Central memory CD8-positive, alpha-beta T cell (primary cell): Measurements from ENCODE around the gene AEBP1.

Experiments
- ATAC-seq: fragments of 150-1000 bp; cut with Tn5 transposase; replicated peaks from 2 replicates; pipeline ENCODE4 v1.10.0; 2022; ENCODE audit warnings: mild to moderate bottlenecking, moderate FRiP score, moderate number of reproducible peaks; ENCODE audit not compliant: poor library complexity, severe bottlenecking; ENCODE audit errors: extremely low read depth
- DNase-seq, 2 donors: peaks; one replicate each; pipeline ENCODE4 v3.0.0; 2021; ENCODE audit warnings: low spot score in 2 of 2
- H3K27ac Mint-ChIP-seq: one replicate; pipeline ENCODE4 v1.8.0; 2022; ENCODE audit warnings: low read depth, mild to moderate bottlenecking, moderate library complexity, mixed read lengths
- H3K27me3 Mint-ChIP-seq: one replicate; pipeline ENCODE4 v1.8.0; 2022; ENCODE audit warnings: mixed read lengths
- H3K36me3 Mint-ChIP-seq: one replicate; pipeline ENCODE4 v1.8.0; 2022; ENCODE audit warnings: mild to moderate bottlenecking, moderate library complexity, mixed read lengths; ENCODE audit not compliant: insufficient read depth
- H3K4me1 Mint-ChIP-seq: one replicate; pipeline ENCODE4 v1.8.0; 2022; ENCODE audit warnings: mixed read lengths
- H3K4me3 Mint-ChIP-seq: one replicate; pipeline ENCODE4 v1.8.0; 2022; ENCODE audit warnings: mild to moderate bottlenecking, moderate library complexity, mixed read lengths
- H3K9me3 Mint-ChIP-seq: one replicate; pipeline ENCODE4 v1.8.0; 2022; ENCODE audit warnings: mixed read lengths

The AEBP1 gene

GRCh38 chr7:44159824-44160630 is 55.9 kb downstream of the AEBP1 start:
- Mint-ChIP-seq H3K9me3 (peaks cover 6% of the 10 kb centered on the region), H3K4me1 (no peaks in the 10 kb centered on the region), H3K36me3 (no peaks in the 10 kb centered on the region), H3K4me3 (no peak overlapping the region), H3K27me3 (peaks cover 14% of the 10 kb centered on the region), H3K27ac (no peak overlapping the region)
- ATAC-seq (no peak), DNase-seq (no peak)

- DNase-seq (no peak), ATAC-seq (no peak)
- H3K27me3 Mint-ChIP-seq = peaks cover 14% of the 10 kb centered on the region
These were observed 57.2 kb downstream of the AEBP1 start for GRCh38 chr7:44161371-44161770.

DNA sequence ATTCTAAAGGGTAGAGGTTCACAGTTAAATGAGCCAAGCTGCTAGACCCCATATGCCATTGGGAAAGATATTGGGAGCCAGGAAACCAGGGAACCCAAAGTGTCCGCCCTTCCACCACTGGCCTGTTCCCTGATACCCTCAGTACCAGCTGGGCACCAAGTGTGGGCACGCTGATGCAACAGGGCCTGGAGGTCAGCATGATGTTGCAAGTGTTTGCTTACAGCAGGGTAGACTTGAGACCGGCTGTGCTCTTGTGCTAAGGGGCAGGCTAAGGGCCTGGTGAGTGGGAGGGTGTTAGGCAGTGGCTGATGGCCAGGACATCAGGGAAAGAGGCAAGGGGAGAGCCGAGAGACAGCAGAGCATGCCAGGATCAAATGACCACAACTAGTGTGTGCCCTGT is 58.0 kb downstream of the AEBP1 start:
- Mint-ChIP-seq H3K27ac (no peak overlapping the region), H3K27me3 (peaks cover 14% of the 10 kb centered on the region), H3K4me1 (no peaks in the 10 kb centered on the region), H3K36me3 (no peaks in the 10 kb centered on the region), H3K4me3 (no peak overlapping the region), H3K9me3 (peaks cover 6% of the 10 kb centered on the region)
- ATAC-seq (no peak), DNase-seq (no peak)

More at GRCh38 chr7:44161371-44161770, 57.2 kb downstream of the AEBP1 start:
- peaks cover 6% of the 10 kb centered on the region for H3K9me3 Mint-ChIP-seq
- H3K27ac Mint-ChIP-seq = no peak overlapping the region
- no peak overlapping the region for H3K4me3 Mint-ChIP-seq
- H3K36me3 Mint-ChIP-seq = no peaks in the 10 kb centered on the region
- H3K4me1 Mint-ChIP-seq = no peaks in the 10 kb centered on the region

- Mint-ChIP-seq H3K36me3 (no peaks in the 10 kb centered on the region), H3K4me1 (no peaks in the 10 kb centered on the region), H3K9me3 (peaks cover 6% of the 10 kb centered on the region), H3K27ac (no peak overlapping the region), H3K4me3 (no peak overlapping the region), H3K27me3 (peaks cover 14% of the 10 kb centered on the region)
- ATAC-seq (no peak), DNase-seq (no peak)
These were observed 58.7 kb downstream of the AEBP1 start for GRCh38 chr7:44162785-44163395.

DNA sequence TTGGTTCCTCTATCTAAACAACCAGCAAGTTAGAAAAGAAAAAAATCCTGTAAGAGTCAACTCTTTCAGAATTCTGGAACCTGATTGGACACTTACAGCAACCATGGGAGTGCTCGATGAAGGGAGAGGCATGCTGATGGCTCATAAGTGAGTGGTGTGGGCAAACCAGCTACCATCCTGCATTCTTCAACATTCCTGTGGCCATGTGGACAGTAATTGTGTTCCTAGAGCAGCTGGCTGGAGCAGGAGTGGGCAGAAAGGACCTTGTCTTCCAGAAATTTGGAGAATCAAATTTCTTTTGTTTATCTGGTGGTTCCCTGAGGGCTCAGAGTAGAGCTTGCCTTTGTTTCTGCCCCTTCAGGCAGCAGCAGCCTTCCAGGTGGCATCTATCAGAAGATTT is 59.4 kb downstream of the AEBP1 start:
- ATAC-seq (no peak), DNase-seq (no peak)
- Mint-ChIP-seq H3K27ac (no peak overlapping the region), H3K36me3 (no peaks in the 10 kb centered on the region), H3K4me3 (no peak overlapping the region), H3K27me3 (peaks cover 14% of the 10 kb centered on the region), H3K4me1 (no peaks in the 10 kb centered on the region), H3K9me3 (peaks cover 6% of the 10 kb centered on the region)
